LNCaP clone FGC (cell line): ENCODE measurements around the gene PLEKHA5.

Experiments used
- DNase-seq: peaks from one replicate; pipeline ENCODE4 v3.0.0-alpha.2; 2011; ENCODE audit warnings: low read depth
- H3K4me3 ChIP-seq: 2 replicates; pipeline ENCODE4 v1.5.1; 2011; ENCODE audit warnings: mild to moderate bottlenecking, low read depth, low read length, control low read depth
- CTCF ChIP-seq: IDR thresholded peaks from 2 replicates; pipeline ENCODE4 v1.5.1; 2012; ENCODE audit warnings: mild to moderate bottlenecking; ENCODE audit not compliant: control insufficient read depth, insufficient read depth; ENCODE audit errors: extremely low read depth

The PLEKHA5 gene

GRCh38 chr12:19113464-19113863 is 16.1 kb upstream of the PLEKHA5 start:
- no peak overlapping the region for H3K4me3 ChIP-seq
- DNase-seq: no peak
- TF ChIP-seq CTCF: no peak

DNA sequence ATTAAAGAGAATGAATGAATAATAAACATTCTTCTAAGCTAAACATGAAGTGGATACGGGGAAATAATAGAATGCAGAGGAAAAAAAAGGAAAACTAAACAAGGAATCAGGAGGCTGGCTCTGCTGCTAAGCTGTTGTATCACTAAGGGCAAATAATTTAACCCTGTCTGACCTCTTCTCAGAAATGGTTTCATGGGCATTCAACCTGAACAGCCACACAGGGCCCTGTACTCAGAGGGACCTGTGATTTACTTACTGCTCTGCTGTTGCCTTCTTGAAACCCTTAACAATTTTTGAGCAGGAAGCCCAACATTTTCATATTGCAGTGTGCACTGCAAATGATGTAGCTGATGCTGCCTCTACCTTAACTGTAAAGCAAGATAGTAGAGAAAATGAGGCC is 14.2 kb upstream of the PLEKHA5 start:
- TF ChIP-seq CTCF: no peak
- no peak for DNase-seq
- no peak overlapping the region for H3K4me3 ChIP-seq

DNA sequence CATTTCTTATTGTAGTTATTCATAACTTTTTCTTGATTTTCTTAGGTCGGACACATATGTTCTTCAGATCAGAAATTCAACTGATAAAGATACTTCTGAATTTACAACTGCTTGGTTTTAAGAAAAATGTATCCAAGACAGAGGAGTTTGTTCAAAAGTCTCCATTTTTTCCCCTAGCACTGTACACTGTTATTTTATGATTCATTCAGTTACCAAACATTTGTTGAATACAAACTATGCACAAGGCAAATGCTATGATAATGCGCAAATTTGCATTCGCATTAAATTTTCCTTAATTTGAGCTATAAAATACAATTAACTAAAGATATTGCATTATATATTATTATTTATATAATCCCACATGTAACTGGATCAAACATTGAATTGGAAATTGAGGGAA is 10.1 kb upstream of the PLEKHA5 start:
- no peak for TF ChIP-seq CTCF
- no peak for DNase-seq
- H3K4me3 ChIP-seq: no peak overlapping the region

- DNase-seq: no peak
- TF ChIP-seq CTCF: no peak
- no peak overlapping the region for H3K4me3 ChIP-seq
These were observed 8.7 kb upstream of the PLEKHA5 start for GRCh38 chr12:19120795-19121194.

GRCh38 chr12:19121449-19122018 is 8.0 kb upstream of the PLEKHA5 start:
- DNase-seq: no peak
- no peak overlapping the region for H3K4me3 ChIP-seq
- TF ChIP-seq CTCF: no peak

DNA sequence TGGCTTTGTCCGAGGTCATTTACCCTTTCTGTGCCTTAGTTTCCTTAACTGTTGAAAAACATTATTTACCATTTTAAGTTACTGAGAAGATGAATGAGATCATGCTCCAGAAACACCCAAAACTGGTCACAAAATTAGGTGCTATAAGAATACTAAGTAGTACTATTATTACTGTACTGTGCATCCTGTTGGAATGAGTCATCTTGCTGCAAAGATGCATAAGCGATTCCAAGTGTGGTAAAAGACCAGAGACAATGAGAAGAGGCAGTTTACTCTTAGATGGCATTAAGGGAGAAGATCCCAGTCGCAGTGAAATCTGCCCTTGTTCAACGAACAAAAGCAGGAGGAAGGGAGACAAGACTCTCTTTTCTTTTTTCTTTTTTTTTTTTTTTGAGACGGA is 4.2 kb upstream of the PLEKHA5 start:
- TF ChIP-seq CTCF: no peak
- no peak overlapping the region for H3K4me3 ChIP-seq
- no peak for DNase-seq

- no peak for DNase-seq
- no peak for TF ChIP-seq CTCF
These were observed 2.3 kb upstream of the PLEKHA5 start for GRCh38 chr12:19127270-19127669.

More at GRCh38 chr12:19127270-19127669, 2.3 kb upstream of the PLEKHA5 start:
- H3K4me3 ChIP-seq: no peak overlapping the region
